ENCODE data around the gene LPIN2. TPM values are rescaled to one million over a fixed set of nuclear protein-coding genes. Genes with fewer than 3 reads are reported as not detected.

Gene LPIN2
- total and polyA plus RNA-seq, 2 of the 13 experiments (the other 11 are each of a cell fraction or from before 2014, with no cell fraction given): 46.0 to 119 TPM

GRCh38 chr18:3051718-3052410 lies 38.9 kb upstream of the LPIN2 start (continued):
- TF ChIP-seq GMEB2 (CRISPR knock-in tag; IDR thresholded peaks at IDR 0.05; ENCODE audit: low read depth) (no peak), NCOA5 (CRISPR knock-in tag; IDR thresholded peaks at IDR 0.05) (no peak), MYNN (CRISPR knock-in tag; IDR thresholded peaks at IDR 0.05; ENCODE audit: low read depth) (no peak), TCF7 (IDR thresholded peaks at IDR 0.05; ENCODE audit: low read depth) (peak; percentile 95), ZNF362 (CRISPR knock-in tag; IDR thresholded peaks at IDR 0.05; ENCODE audit: borderline replicate concordance) (peak; percentile 98), HOMEZ (CRISPR knock-in tag; IDR thresholded peaks at IDR 0.05; ENCODE audit: low read depth) (peak; percentile 82; the same call in 1 of the 2 replicates), DPF2 (CRISPR knock-in tag; IDR thresholded peaks at IDR 0.05; ENCODE audit: borderline replicate concordance, low read depth) (peak; percentile 91), ZNF747 (CRISPR knock-in tag; IDR thresholded peaks at IDR 0.05; ENCODE audit: borderline replicate concordance) (peak; percentile 48; the same call in 1 of the 2 replicates), ZNF609 (CRISPR knock-in tag; IDR thresholded peaks at IDR 0.05; ENCODE audit: borderline replicate concordance) (peak; percentile 93), ZNF430 (CRISPR knock-in tag; IDR thresholded peaks at IDR 0.05) (peak; percentile 51; the same call in 1 of the 2 replicates), TBP (CRISPR knock-in tag; IDR thresholded peaks at IDR 0.05) (no peak), REST (IDR thresholded peaks at IDR 0.05; ENCODE audit: borderline replicate concordance in 1 of 2, low read depth in 1 of 2, low read length in 2 of 2) (peak in 1 of 2 experiments; percentile 72; a peak in 1 of 4 replicates), MAZ (IDR thresholded peaks at IDR 0.05; ENCODE audit: borderline replicate concordance, low read depth, low read length) (no peak), MAZ (CRISPR knock-in tag; IDR thresholded peaks at IDR 0.05; ENCODE audit: low read depth) (0 out of 2 replicates have a peak, but pooled peaks have one; percentile 63)

Data from HepG2 (cell line).